Stomach (tissue), 9 donors: ENCODE measurements around the gene RASA3. TPM values are rescaled to one million over a fixed set of nuclear protein-coding genes. Genes with fewer than 3 reads are reported as not detected.
"Not testable (repeated sequence)": the region's sequence is repeated elsewhere in the genome, so short reads cannot be mapped to it uniquely, and the experiment has no call there.

Experiments used
- DNase-seq, 2 donors: peaks; one replicate each; pipeline versions ENCODE4 v3.0.0 to v3.0.0-alpha.2; 2013 to 2019
- H3K27ac ChIP-seq, 5 donors: fragments of 200-600 bp in 4 of 5; sonication (generic) in 4 of 5; one replicate each; pipeline ENCODE4 v1.5.1; 2013 to 2019; ENCODE audit warnings: mild to moderate bottlenecking in 1 of 5, moderate library complexity in 1 of 5
- H3K27me3 ChIP-seq, 3 donors: fragments of 200-600 bp; sonication (generic); one replicate each; pipeline ENCODE4 v1.5.1; 2017 to 2019; ENCODE audit warnings: mixed run types in 1 of 3
- H3K36me3 ChIP-seq, 4 donors: fragments of 200-600 bp; sonication (generic); 1 replicate in 3 of 4; 2 replicates in 1 of 4; pipeline ENCODE4 v1.5.1; 2016 to 2019
- H3K4me1 ChIP-seq, 4 donors: fragments of 200-600 bp; sonication (generic); one replicate each; pipeline ENCODE4 v1.5.1; 2016 to 2019
- H3K4me3 ChIP-seq, 4 donors: fragments of 200-600 bp; sonication (generic) in 3 of 4; one replicate each; pipeline ENCODE4 v1.5.1; 2016 to 2019; ENCODE audit warnings: mild to moderate bottlenecking in 1 of 4
- H3K9me3 ChIP-seq, 4 donors: fragments of 200-600 bp; sonication (generic); one replicate each; pipeline ENCODE4 v1.5.1; 2016 to 2019
- EP300 ChIP-seq: sonication (generic); formaldehyde crosslinking; IDR thresholded peaks from one replicate; pipeline ENCODE4 v1.6.1; 2017; ENCODE audit warnings: antibody characterized with exemption
- POLR2A ChIP-seq, 4 donors: fragments of 450-650 bp; IDR thresholded peaks; one replicate each; pipeline ENCODE4 v1.6.1; 2016; ENCODE audit warnings: antibody characterized with exemption in 4 of 4, control low read depth in 2 of 4, mild to moderate bottlenecking in 1 of 4, moderate library complexity in 1 of 4
- POLR2AphosphoS5 ChIP-seq, 3 donors: sonication (generic); formaldehyde crosslinking; IDR thresholded peaks; one replicate each; pipeline ENCODE4 v1.6.1; 2016; ENCODE audit warnings: antibody characterized with exemption in 3 of 3
- WGBS, 5 donors: extraction: QIAGEN DNeasy Blood & Tissue Kit in 3 of 5; methylation state at CpG; one replicate each; pipeline versions ENCODE4 v1.1.5 to v1.1.7; 2013 to 2018; 5-methylcytosine and 5-hydroxymethylcytosine counted together
- intact Hi-C: fragments of 100-400 bp; cut with DNase I; formaldehyde crosslinking; loops from one replicate; pipeline ENCODE4 v1.15.1; 2023; ENCODE audit warnings: low total_unique reads
- polyA plus RNA-seq, 3 donors: library from polyadenylated mRNA; stranded (reverse); fragments of 200-250 nt; gene quantifications; one replicate each; pipeline ENCODE4 v1.2.3, GENCODE V29; 2013
- total RNA-seq, 5 donors: library from RNA; depleted of rRNA; stranded (reverse); fragments of >200 nt; gene quantifications; one replicate each; pipeline versions ENCODE4 v1.1.0 to v1.2.3, GENCODE V29; 2014 to 2016
- TF ChIP-seq, protein P1 (sequence below), 7 experiments: fragments of 450-650 bp in 4 of 7; fragments of 200-600 bp in 3 of 7; sonication (generic) in 3 of 7; IDR thresholded peaks; one replicate each; pipeline ENCODE4 v1.5.1; 2016 to 2019; ENCODE audit warnings: antibody characterized with exemption in 7 of 7, control low read depth in 2 of 7, mild to moderate bottlenecking in 1 of 7
- donor health status: healthy with polysubstance abuse.
- donor health status: Bipolar disorder and iron deficiency.
- donor health status: healthy.

The RASA3 gene
- total and polyA plus RNA-seq, 8 donors, result 3.7 to 22.3 (median 7.9) TPM

DNA sequence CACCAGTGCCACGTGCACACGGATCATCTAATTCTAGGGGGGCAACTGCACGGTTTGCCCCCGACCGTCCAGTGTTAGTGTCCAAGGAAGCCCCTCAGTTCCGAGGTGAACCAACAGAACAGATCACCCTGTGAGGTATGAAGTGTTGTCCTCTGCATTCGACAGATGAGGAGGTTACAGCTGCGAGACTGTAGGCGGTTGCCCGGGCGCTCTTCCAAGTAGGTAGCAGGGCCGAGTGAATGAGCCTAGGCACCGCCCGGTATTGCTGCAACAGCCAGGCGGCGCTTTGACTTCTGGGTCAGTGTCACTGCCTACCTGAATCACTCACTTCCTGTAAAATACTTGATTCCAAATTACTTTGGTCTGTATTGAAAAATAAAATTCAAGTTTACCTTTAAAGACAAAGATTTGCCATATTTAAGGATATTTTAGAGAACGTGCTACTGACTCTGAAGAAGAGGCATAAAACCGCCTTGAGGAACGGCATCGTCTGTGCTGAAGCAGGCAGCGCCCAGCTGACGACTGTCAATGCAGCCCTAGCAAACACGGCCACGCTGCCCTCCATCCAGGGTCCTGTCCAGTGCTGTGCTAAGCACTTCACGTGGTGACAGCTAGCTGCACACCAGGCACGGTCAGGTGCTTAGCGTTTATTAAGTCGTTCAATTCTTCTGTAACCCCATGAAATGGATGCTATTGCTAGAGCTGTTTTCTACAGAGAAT lies 19.3 kb upstream of the RASA3 start:
- DNase-seq, result peak in 1 of 2 donors; percentile 82
- Histone ChIP-seq H3K27ac (no peak overlapping the region), H3K9me3 (no peaks in the 10 kb centered on the region), H3K4me1 (peaks cover 0 to 11% (median 4%) of the 10 kb centered on the region in 4 donors), H3K4me3 (no peak overlapping the region), H3K36me3 (no peaks in the 10 kb centered on the region), H3K27me3 (no peaks in the 10 kb centered on the region)
- intact Hi-C loops, result no loop called here
- TF ChIP-seq EP300 (no peak), POLR2A (IDR thresholded peaks at IDR 0.05) (no peak), POLR2AphosphoS5 (IDR thresholded peaks at IDR 0.05) (no peak)
- TF ChIP-seq, protein P1, sequence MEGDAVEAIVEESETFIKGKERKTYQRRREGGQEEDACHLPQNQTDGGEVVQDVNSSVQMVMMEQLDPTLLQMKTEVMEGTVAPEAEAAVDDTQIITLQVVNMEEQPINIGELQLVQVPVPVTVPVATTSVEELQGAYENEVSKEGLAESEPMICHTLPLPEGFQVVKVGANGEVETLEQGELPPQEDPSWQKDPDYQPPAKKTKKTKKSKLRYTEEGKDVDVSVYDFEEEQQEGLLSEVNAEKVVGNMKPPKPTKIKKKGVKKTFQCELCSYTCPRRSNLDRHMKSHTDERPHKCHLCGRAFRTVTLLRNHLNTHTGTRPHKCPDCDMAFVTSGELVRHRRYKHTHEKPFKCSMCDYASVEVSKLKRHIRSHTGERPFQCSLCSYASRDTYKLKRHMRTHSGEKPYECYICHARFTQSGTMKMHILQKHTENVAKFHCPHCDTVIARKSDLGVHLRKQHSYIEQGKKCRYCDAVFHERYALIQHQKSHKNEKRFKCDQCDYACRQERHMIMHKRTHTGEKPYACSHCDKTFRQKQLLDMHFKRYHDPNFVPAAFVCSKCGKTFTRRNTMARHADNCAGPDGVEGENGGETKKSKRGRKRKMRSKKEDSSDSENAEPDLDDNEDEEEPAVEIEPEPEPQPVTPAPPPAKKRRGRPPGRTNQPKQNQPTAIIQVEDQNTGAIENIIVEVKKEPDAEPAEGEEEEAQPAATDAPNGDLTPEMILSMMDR (IDR thresholded peaks at IDR 0.05), result peak in 1 of 7 experiments; percentile 42
- 71 to 76% (median 74%) methylated on average over 28 of the region's 28 CpGs for WGBS, 5 donors

DNA sequence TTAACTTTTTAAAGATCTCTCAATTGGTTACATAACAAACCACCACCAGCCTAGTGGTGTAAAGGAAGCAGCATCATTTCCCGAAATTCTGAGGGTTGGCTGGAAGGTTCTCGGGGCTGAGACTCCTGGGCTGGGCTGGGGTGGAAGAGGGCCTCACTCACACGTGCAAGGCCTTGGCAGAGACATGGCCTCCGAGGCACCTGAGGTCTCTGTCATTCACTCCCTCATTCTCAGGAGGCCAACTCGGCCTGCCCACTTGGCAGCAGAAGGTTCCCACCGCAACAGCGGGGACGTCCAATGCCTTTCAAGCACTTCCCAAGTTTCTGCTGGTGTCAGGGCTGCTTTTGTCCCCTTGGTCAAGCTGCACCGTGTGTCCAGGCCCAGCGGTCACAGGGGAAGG lies 18.6 kb upstream of the RASA3 start:
- no peaks in the 10 kb centered on the region for H3K36me3 ChIP-seq
- H3K4me1 ChIP-seq, result peaks cover 0 to 11% (median 4%) of the 10 kb centered on the region in 4 donors
- intact Hi-C loops, result no loop called here
- H3K27ac ChIP-seq, result no peak overlapping the region
- no peak for DNase-seq
- H3K9me3 ChIP-seq, result no peaks in the 10 kb centered on the region
- TF ChIP-seq POLR2AphosphoS5 (IDR thresholded peaks at IDR 0.05), result no peak
- no peak for TF ChIP-seq POLR2A (IDR thresholded peaks at IDR 0.05)
- TF ChIP-seq, protein P1 (IDR thresholded peaks at IDR 0.05), result no peak
- no peak for TF ChIP-seq EP300
- H3K27me3 ChIP-seq, result no peaks in the 10 kb centered on the region
- no peak overlapping the region for H3K4me3 ChIP-seq
- 74 to 83% (median 79%) methylated on average over 10 of the region's 10 CpGs for whole genome bisulfite sequencing, 5 donors

DNA sequence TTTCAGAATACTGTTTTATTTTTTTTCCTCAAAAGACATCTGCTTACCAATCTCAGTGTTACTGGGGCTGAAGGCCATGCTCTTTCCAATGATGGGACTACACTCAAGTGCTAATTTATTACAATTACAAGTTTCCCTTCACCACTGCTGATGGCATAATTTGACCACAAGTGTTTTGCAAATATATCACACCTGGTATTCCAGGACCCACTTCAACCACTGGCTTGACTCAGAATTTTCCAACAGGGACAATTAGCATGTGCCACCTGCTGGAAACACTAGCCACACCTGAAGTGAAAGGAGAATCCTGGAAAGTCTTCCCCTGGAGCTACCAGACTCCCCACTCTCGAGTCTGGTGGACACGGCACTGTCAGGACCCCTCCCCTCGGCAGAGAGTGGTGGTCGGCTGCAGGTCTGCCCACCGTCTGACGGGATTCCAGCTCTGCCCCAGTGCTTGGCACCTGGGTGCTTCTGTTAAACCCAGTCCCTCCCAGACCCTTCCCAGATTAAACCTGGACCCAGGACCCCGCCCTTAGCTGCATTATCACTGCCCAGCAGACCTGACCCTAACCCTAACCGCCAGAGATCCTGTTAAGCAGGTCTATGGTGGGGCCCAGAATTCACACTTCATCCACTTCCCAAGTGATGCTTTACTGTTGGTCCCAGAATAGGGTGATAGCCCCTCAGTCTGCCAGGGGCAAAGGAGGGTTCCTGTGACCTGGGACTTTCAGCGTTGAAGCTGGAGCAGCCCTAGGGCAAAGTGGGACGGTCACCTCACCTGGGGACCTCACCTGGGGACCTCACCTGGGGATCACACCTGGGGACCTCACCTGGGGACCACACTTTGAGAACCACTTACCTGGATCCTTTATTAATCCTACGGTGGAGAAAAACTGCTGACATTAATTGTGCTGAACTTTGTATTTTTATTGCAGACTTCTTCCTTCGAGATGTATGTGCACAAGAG lies 17.6 kb upstream of the RASA3 start:
- TF ChIP-seq POLR2A (IDR thresholded peaks at IDR 0.05), result no peak
- no peak for TF ChIP-seq POLR2AphosphoS5 (IDR thresholded peaks at IDR 0.05)
- TF ChIP-seq EP300, result no peak
- TF ChIP-seq, protein P1 (IDR thresholded peaks at IDR 0.05), result no peak

DNA sequence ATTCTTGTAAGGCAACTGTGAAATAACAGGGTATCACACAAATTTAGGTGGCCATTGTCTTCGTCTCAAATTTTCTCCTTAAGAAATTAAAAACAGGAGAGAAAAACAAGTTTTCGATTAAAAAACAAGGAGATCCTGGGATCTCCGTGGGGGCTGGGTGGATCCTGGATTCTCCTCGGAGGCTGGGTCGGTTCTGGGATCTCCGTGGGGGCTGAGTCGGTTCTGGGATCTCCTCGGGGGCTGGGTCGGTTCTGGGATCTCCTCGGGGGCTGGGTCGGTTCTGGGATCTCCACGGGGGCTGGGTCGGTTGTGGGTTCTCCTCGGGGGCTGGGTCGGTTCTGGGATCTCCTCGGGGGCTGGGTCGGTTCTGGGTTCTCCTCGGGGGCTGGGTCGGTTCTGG lies 16.5 kb upstream of the RASA3 start:
- DNase-seq, H3K27ac ChIP-seq, H3K9me3 ChIP-seq, H3K27me3 ChIP-seq, intact Hi-C loops, H3K4me3 ChIP-seq, H3K36me3 ChIP-seq: not testable (repeated sequence)
- H3K4me1 ChIP-seq, result peaks cover 0 to 11% (median 5%) of the 10 kb centered on the region in 4 donors
- WGBS, 5 donors, result 85 to 93% (median 90%) methylated on average over 17 to 19 of the region's 19 CpGs

More for the DNA sequence above, 17.6 kb upstream of the RASA3 start:
- Histone ChIP-seq H3K4me1 (peaks cover 0 to 11% (median 4%) of the 10 kb centered on the region in 4 donors), H3K36me3 (no peaks in the 10 kb centered on the region), H3K9me3 (no peaks in the 10 kb centered on the region), H3K27me3 (no peaks in the 10 kb centered on the region), H3K27ac (no peak overlapping the region), H3K4me3 (no peak overlapping the region)
- DNase-seq, result no peak
- intact Hi-C loops, result no loop called here
- WGBS, 5 donors, result 81 to 89% (median 81%) methylated on average over 12 of the region's 12 CpGs
